Neural cell (in vitro differentiated cells): Measurements from ENCODE around the gene SAP30L. TPM values are rescaled to one million over a fixed set of nuclear protein-coding genes. Genes with fewer than 3 reads are reported as not detected.

ENCODE experiments used
- H2AFZ ChIP-seq: fragments of 200-600, 300-800 bp; sonication (generic), shearing (Covaris generic); 2 replicates; pipeline ENCODE4 v1.6.0; 2014; ENCODE audit warnings: low read depth, mild to moderate bottlenecking, antibody characterized with exemption, low read length, moderate library complexity
- H3F3A ChIP-seq: fragments of 200-600 bp; shearing (Covaris generic); 2 replicates; pipeline ENCODE4 v1.6.1; 2016; ENCODE audit warnings: mild to moderate bottlenecking, moderate library complexity, mixed read lengths, antibody characterized with exemption, low read length; ENCODE audit not compliant: insufficient read depth, poor library complexity, severe bottlenecking
- H3K27ac ChIP-seq: fragments of 200-600, 300-800 bp; sonication (generic), shearing (Covaris generic); 2 replicates; pipeline ENCODE4 v1.5.1; 2014; ENCODE audit warnings: mild to moderate bottlenecking, low read length, moderate library complexity
- H3K27me3 ChIP-seq: fragments of 300-800, 200-600 bp; sonication (generic), shearing (Covaris generic); 2 replicates; pipeline ENCODE4 v1.6.0; 2014; ENCODE audit warnings: mild to moderate bottlenecking, low read depth, low read length, moderate library complexity; ENCODE audit not compliant: insufficient read depth
- H3K36me3 ChIP-seq: fragments of 300-800, 200-600 bp; sonication (generic), shearing (Covaris generic); 2 replicates; pipeline ENCODE4 v1.5.1; 2014; ENCODE audit warnings: mild to moderate bottlenecking, antibody characterized with exemption, low read length, moderate library complexity; ENCODE audit not compliant: insufficient read depth
- H3K4me2 ChIP-seq: fragments of 300-800, 200-600 bp; sonication (generic), shearing (Covaris generic); 2 replicates; pipeline ENCODE4 v1.6.0; 2014; ENCODE audit warnings: mild to moderate bottlenecking, low read length
- H3K4me3 ChIP-seq: fragments of 300-800, 200-600 bp; sonication (generic), shearing (Covaris generic); 2 replicates; pipeline ENCODE4 v1.5.1; 2014; ENCODE audit warnings: mild to moderate bottlenecking, low read length, moderate library complexity
- H3K79me2 ChIP-seq: fragments of 200-600 bp; shearing (Covaris generic); replicated peaks from 2 replicates; pipeline ENCODE4 v1.6.0; 2014; ENCODE audit warnings: mild to moderate bottlenecking, low read length, moderate library complexity; ENCODE audit not compliant: insufficient read depth
- H3K9ac ChIP-seq: fragments of 300-800, 200-600 bp; sonication (generic), shearing (Covaris generic); 2 replicates; pipeline ENCODE4 v1.6.1; 2016; ENCODE audit warnings: mild to moderate bottlenecking, low read length, mixed read lengths
- H3K9me2 ChIP-seq: fragments of 200-600 bp; shearing (Covaris generic); 2 replicates; pipeline ENCODE4 v1.6.1; 2016; ENCODE audit warnings: mild to moderate bottlenecking, low read length, mixed read lengths; ENCODE audit not compliant: insufficient read depth
- H3K9me3 ChIP-seq: fragments of 200-600, 300-800 bp; sonication (generic), shearing (Covaris generic); 2 replicates; pipeline ENCODE4 v1.6.1; 2016; ENCODE audit warnings: mild to moderate bottlenecking, mixed run types, low read length, moderate library complexity, mixed read lengths
- H4K20me1 ChIP-seq: fragments of 200-600 bp; shearing (Covaris generic); 2 replicates; pipeline ENCODE4 v1.6.1; 2016; ENCODE audit warnings: mild to moderate bottlenecking, mixed run types; ENCODE audit not compliant: insufficient read depth
- EZH2 ChIP-seq: fragments of 200-600, 300-800 bp; shearing (Covaris generic), sonication (generic); IDR thresholded peaks from 2 replicates; pipeline ENCODE4 v1.6.1; 2014; ENCODE audit warnings: antibody characterized with exemption, low read length, borderline replicate concordance, mild to moderate bottlenecking; ENCODE audit not compliant: insufficient read depth, poor library complexity, severe bottlenecking
- REST ChIP-seq: IDR thresholded peaks from 2 replicates; pipeline ENCODE4 v1.6.1; 2012; ENCODE audit warnings: borderline replicate concordance
- SMC3 ChIP-seq: fragments of 450-650 bp; conservative IDR thresholded peaks from 2 replicates; pipeline ENCODE4 v1.6.1; 2014; ENCODE audit warnings: antibody characterized with exemption, mild to moderate bottlenecking, moderate library complexity; ENCODE audit not compliant: poor library complexity
- polyA plus RNA-seq: library from polyadenylated mRNA; depleted of rRNA; stranded (reverse); fragments of >200 nt; gene quantifications from 2 replicates; pipeline ENCODE4 v1.2.3, GENCODE V29; 2014

Gene SAP30L
- polyA plus RNA-seq, 1 donor from 2014 or later = 18.5 TPM

GRCh38 chr5:154475591-154476353 is 30.0 kb downstream of the SAP30L start:
- no peak overlapping the region for H3K27ac ChIP-seq
- H2AFZ ChIP-seq = no peak overlapping the region
- no peaks in the 10 kb centered on the region for H3K79me2 ChIP-seq
- H3K4me3 ChIP-seq = no peak overlapping the region
- H3K9ac ChIP-seq = no peak overlapping the region
- H3K9me3 ChIP-seq = no peaks in the 10 kb centered on the region
- peak; percentile 39 for TF ChIP-seq EZH2
- TF ChIP-seq SMC3 = no peak
- TF ChIP-seq REST = no peak
- no peak overlapping the region for H3K4me2 ChIP-seq
- no peaks in the 10 kb centered on the region for H3F3A ChIP-seq
- no peaks in the 10 kb centered on the region for H3K36me3 ChIP-seq
- H4K20me1 ChIP-seq = no peaks in the 10 kb centered on the region
- H3K27me3 ChIP-seq = peaks cover 100% of the 10 kb centered on the region
- no peaks in the 10 kb centered on the region for H3K9me2 ChIP-seq

GRCh38 chr5:154476354-154477205 is 30.8 kb downstream of the SAP30L start:
- H3K9ac ChIP-seq = no peak overlapping the region

DNA sequence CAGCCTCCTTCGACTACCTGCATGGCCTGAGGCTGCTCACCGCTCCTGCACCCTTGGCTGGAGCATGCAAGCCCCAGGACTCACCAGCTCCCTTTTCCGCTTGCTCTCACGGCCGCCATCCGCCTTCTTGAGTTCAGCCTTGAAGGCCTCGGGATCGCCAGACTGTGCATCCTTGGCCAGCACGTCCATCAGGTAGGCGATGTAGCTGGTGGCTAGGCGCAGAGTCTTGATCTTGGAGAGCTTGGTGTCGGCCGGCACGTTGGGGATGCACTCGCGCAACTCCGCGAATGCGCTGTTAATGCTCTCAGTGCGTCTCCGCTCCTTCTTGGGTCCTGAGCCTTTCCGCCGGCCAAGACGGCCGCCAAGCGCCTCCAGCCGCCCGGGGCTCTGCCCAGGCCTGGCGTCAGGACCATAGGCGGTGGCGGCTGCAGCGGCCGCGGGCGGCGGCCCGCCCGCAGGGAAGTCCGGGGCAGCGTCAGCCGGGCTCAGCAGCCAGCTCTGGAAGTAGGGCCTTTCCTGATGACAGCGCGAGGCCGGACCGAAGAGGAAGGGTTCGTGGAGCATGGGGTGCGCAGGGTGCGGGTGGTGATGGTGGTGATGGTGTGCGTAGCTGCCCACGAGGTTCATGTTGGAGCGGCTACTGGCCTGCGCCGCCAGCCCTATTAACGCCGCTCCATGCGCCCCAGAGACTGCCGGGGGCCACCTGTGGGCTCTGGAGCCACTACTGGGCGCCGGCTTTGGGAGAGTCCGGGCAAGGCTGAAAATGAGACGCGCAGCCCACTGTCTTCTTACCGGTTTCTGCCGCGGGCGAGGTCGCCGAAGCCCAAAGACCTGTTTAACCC is 31.8 kb downstream of the SAP30L start:
- Histone ChIP-seq H3F3A (no peaks in the 10 kb centered on the region), H3K36me3 (no peaks in the 10 kb centered on the region), H3K9me3 (no peaks in the 10 kb centered on the region), H3K4me3 (peak overlapping the region; percentile 51), H4K20me1 (no peaks in the 10 kb centered on the region), H2AFZ (no peak overlapping the region), H3K9me2 (no peaks in the 10 kb centered on the region), H3K79me2 (no peaks in the 10 kb centered on the region), H3K4me2 (no peak overlapping the region), H3K27me3 (peaks cover 100% of the 10 kb centered on the region), H3K27ac (no peak overlapping the region), H3K9ac (no peak overlapping the region)
- TF ChIP-seq SMC3 = no peak
- TF ChIP-seq EZH2 = peak; percentile 94

More at GRCh38 chr5:154476354-154477205, 30.8 kb downstream of the SAP30L start:
- TF ChIP-seq SMC3 (no peak), EZH2 (peak; percentile 88)
- Histone ChIP-seq H3K27ac (no peak overlapping the region), H3K79me2 (no peaks in the 10 kb centered on the region), H3K27me3 (peaks cover 100% of the 10 kb centered on the region), H3K9me3 (no peaks in the 10 kb centered on the region), H3K36me3 (no peaks in the 10 kb centered on the region), H3K4me2 (no peak overlapping the region), H2AFZ (no peak overlapping the region), H3K9me2 (no peaks in the 10 kb centered on the region), H3F3A (no peaks in the 10 kb centered on the region), H4K20me1 (no peaks in the 10 kb centered on the region), H3K4me3 (no peak overlapping the region)
